HepG2 (cell line): Measurements from ENCODE around the gene OBSL1. TPM values are rescaled to one million over a fixed set of nuclear protein-coding genes. Genes with fewer than 3 reads are reported as not detected.

ENCODE experiments used
- ATAC-seq: fragments of 200-7000 bp; cut with Tn5 transposase; 3 replicates; pipeline ENCODE4 v1.9.1; 2020; ENCODE audit warnings: mild to moderate bottlenecking, moderate library complexity
- BruUV-seq: library from RNA; stranded (reverse); fragments of 400-500 nt; replicated peaks from 2 replicates; lab custom pipeline; 2021; lab: Mats Ljungman, UMichigan
- CTCF ChIA-PET: fragments of 300-600 bp; formaldehyde crosslinking; extraction: SDS; loops from one replicate; lab custom pipeline; 2021; ENCODE audit warnings: low total read pairs, inconsistent platforms, low intra/inter-chr PET ratio; lab: Yijun Ruan, JAX
- POLR2A ChIA-PET: fragments of 350-600 bp; sonication (Branson Sonifier 250); formaldehyde crosslinking; loops from one replicate; lab custom pipeline; 2020; ENCODE audit warnings: antibody characterized with exemption, inconsistent platforms; lab: Yijun Ruan, JAX
- DNase-seq: peaks from one replicate; pipeline ENCODE4 v3.0.0-alpha.2; 2015; ENCODE audit warnings: low spot score
- FAIRE-seq: peaks from 3 replicates; lab custom pipeline; 2011; peaks lifted over from hg19 to GRCh38; lab: Jason Lieb, UNC
- H2AFZ ChIP-seq: one replicate; pipeline ENCODE4 v1.6.1; 2011; ENCODE audit warnings: low read length, inconsistent platforms
- H3K27ac ChIP-seq: fragments of 300-600 bp; 3 replicates; pipeline ENCODE4 v1.8.0; 2011; ENCODE audit warnings: mixed run types, mild to moderate bottlenecking, mixed read lengths, low read length, inconsistent platforms; ENCODE audit not compliant: insufficient read depth; ENCODE audit errors: extremely low read length
- H3K27me3 ChIP-seq, 2 experiments: fragments of 200-600 bp in 1 of 2; 2 replicates in 1 of 2; 3 replicates in 1 of 2; pipeline versions ENCODE4 v1.6.0 to v1.8.0; 2011; ENCODE audit warnings: low read length in 2 of 2, mild to moderate bottlenecking in 2 of 2, moderate library complexity in 2 of 2, inconsistent platforms in 1 of 2; ENCODE audit not compliant: insufficient read depth in 2 of 2, control insufficient read depth in 1 of 2
- H3K36me3 ChIP-seq, 2 experiments: fragments of 200-600 bp in 1 of 2; replicated peaks in 1 of 2; 2 replicates in 1 of 2; 3 replicates in 1 of 2; pipeline versions ENCODE4 v1.5.1 to v1.8.0; 2011; ENCODE audit warnings: low read length in 2 of 2, inconsistent platforms in 1 of 2; ENCODE audit not compliant: insufficient read depth in 2 of 2, control insufficient read depth in 1 of 2
- H3K4me1 ChIP-seq: 2 replicates; pipeline ENCODE4 v1.5.1; 2012; ENCODE audit warnings: low read length, inconsistent platforms; ENCODE audit not compliant: insufficient read depth
- H3K4me2 ChIP-seq: 2 replicates; pipeline ENCODE4 v1.6.0; 2011; ENCODE audit warnings: low read depth, low read length, inconsistent platforms
- H3K4me3 ChIP-seq, 3 experiments: fragments of 200-600 bp in 1 of 3; sonication (generic), shearing (Covaris generic) in 1 of 3; replicated peaks in 1 of 3; 2 replicates each; pipeline ENCODE4 v1.5.1; 2011 to 2016; ENCODE audit warnings: low read length in 3 of 3, inconsistent platforms in 2 of 3, low read depth in 2 of 3, mild to moderate bottlenecking in 2 of 3, control low read depth in 1 of 3, mixed read lengths in 1 of 3; ENCODE audit not compliant: insufficient read depth in 1 of 3
- H3K79me2 ChIP-seq: one replicate; pipeline ENCODE4 v1.6.1; 2011; ENCODE audit warnings: low read length, inconsistent platforms; ENCODE audit not compliant: insufficient read depth
- H3K9ac ChIP-seq: 2 replicates; pipeline ENCODE4 v1.6.0; 2011; ENCODE audit warnings: mild to moderate bottlenecking, low read depth, low read length, inconsistent platforms; ENCODE audit not compliant: insufficient read depth
- H3K9me3 ChIP-seq: 2 replicates; pipeline ENCODE4 v1.5.1; 2012; ENCODE audit warnings: mild to moderate bottlenecking, low read length
- H4K20me1 ChIP-seq: 2 replicates; pipeline ENCODE4 v1.6.0; 2011; ENCODE audit warnings: inconsistent platforms, mild to moderate bottlenecking, low read length, moderate library complexity; ENCODE audit not compliant: insufficient read depth
- ARNTL ChIP-seq: sonication (generic); formaldehyde crosslinking; IDR thresholded peaks from 2 replicates; pipeline ENCODE4 v1.4.0; 2020; ENCODE audit warnings: mild to moderate bottlenecking, missing genetic modification reagents
- DR1 ChIP-seq: sonication (generic); formaldehyde crosslinking; IDR thresholded peaks from 2 replicates; pipeline ENCODE4 v1.8.0; 2021; ENCODE audit warnings: mild to moderate bottlenecking, missing genetic modification reagents, inconsistent platforms
- SPEN ChIP-seq: sonication (generic); formaldehyde crosslinking; IDR thresholded peaks from 2 replicates; pipeline ENCODE4 v1.5.1; 2020; ENCODE audit warnings: low read depth, mild to moderate bottlenecking, missing genetic modification reagents
- ZMYM3 ChIP-seq: sonication (generic); formaldehyde crosslinking; IDR thresholded peaks from 2 replicates; pipeline ENCODE4 v1.5.1; 2020; ENCODE audit warnings: mild to moderate bottlenecking, missing genetic modification reagents
- ZNF12 ChIP-seq: sonication (generic); formaldehyde crosslinking; IDR thresholded peaks from 2 replicates; pipeline ENCODE4 v1.5.0; 2020; ENCODE audit warnings: missing genetic modification reagents
- ZNF747 ChIP-seq: sonication (generic); formaldehyde crosslinking; IDR thresholded peaks from 2 replicates; pipeline ENCODE4 v1.8.1; 2023; ENCODE audit warnings: missing genetic modification reagents, mild to moderate bottlenecking, borderline replicate concordance
- WGBS: methylation state at CpG from one replicate; pipeline ENCODE4 v1.1.6; 2017; ENCODE audit warnings: low lambda C conversion rate; 5-methylcytosine and 5-hydroxymethylcytosine counted together
- in situ Hi-C: cut with HindIII; loops from 2 replicates; pipeline ENCODE4 v1.10.0; 2017; ENCODE audit warnings: low pct_unique_long_range_greater_than_20kb; ENCODE audit not compliant: extremely low pct_ligation_motif_present
- intact Hi-C: fragments of 100-400 bp; cut with micrococcal nuclease; formaldehyde crosslinking; loops from one replicate; pipeline ENCODE4 v1.10.0; 2022; ENCODE audit not compliant: unreplicated experiment
- polyA plus RNA-seq, 8 experiments: library from polyadenylated mRNA; depleted of rRNA in 3 of 8; stranded (reverse) in 7 of 8; unstranded in 1 of 8; fragments of >200 nt; fragmentation: Illumina TruSeq in 4 of 8; extraction: Trizol in 4 of 8; gene quantifications; 2 replicates each; pipeline versions ENCODE4 v1.2.1 to v1.2.3, GENCODE V29; 2011 to 2016; ENCODE audit warnings: low read depth in 4 of 8, missing spikeins in 1 of 8, mixed read lengths in 1 of 8; ENCODE audit not compliant: insufficient read depth in 1 of 8
- total RNA-seq, 5 experiments: library from RNA; depleted of rRNA; stranded (reverse); fragments of >200 nt; fragmentation: Illumina TruSeq; extraction: Trizol; gene quantifications; 2 replicates each; pipeline ENCODE4 v1.2.3, GENCODE V29; 2016; ENCODE audit warnings: low read depth in 1 of 5

Gene OBSL1
- total and polyA plus RNA-seq, 2 of the 13 experiments (the other 11 are each of a cell fraction or from before 2014, with no cell fraction given): 86.7 to 218 TPM

GRCh38 chr2:219592736-219593135, 21.4 kb upstream of the OBSL1 start:
- no peaks in the 10 kb centered on the region for H3K9me3 ChIP-seq
- in situ Hi-C loops: no loop called here
- no peak for DNase-seq
- no peak for FAIRE-seq
- ChIA-PET CTCF (no interaction called here), POLR2A (interaction anchor here (1.2 kb wide), 1 partner anchor 21 kb away, joined by 3 read pairs; the partner anchor contains the start of gene OBSL1)
- peak overlapping the region; percentile 31 for H2AFZ ChIP-seq
- intact Hi-C loops: no loop called here
- H3K27me3 ChIP-seq: no peaks in the 10 kb centered on the region; a peak in 1 of 5 replicates
- no peak overlapping the region for H3K9ac ChIP-seq
- no TSS peak for BruUV-seq
- H4K20me1 ChIP-seq: no peaks in the 10 kb centered on the region
- WGBS: 75% methylated on average over 6 of the region's 6 CpGs
- no peaks in the 10 kb centered on the region for H3K79me2 ChIP-seq
- H3K27ac ChIP-seq: no peak overlapping the region
- TF ChIP-seq ZNF747 (CRISPR knock-in tag) (no peak), DR1 (CRISPR knock-in tag) (no peak), ARNTL (CRISPR knock-in tag) (no peak), ZMYM3 (no peak)
- H3K36me3 ChIP-seq: no peaks in the 10 kb centered on the region
- H3K4me3 ChIP-seq: no peak overlapping the region
- ATAC-seq: no peak
- H3K4me1 ChIP-seq: peaks cover 60% of the 10 kb centered on the region
- H3K4me2 ChIP-seq: no peak overlapping the region; the same call in 1 of the 2 replicates

- DNase-seq (no peak), ATAC-seq (no peak), FAIRE-seq (no peak)
- Histone ChIP-seq H3K4me3 (no peak overlapping the region), H3K9ac (no peak overlapping the region), H3K4me1 (peaks cover 63% of the 10 kb centered on the region), H3K36me3 (no peaks in the 10 kb centered on the region), H3K27ac (no peak overlapping the region), H3K79me2 (no peaks in the 10 kb centered on the region), H2AFZ (no peak overlapping the region), H3K9me3 (no peaks in the 10 kb centered on the region), H4K20me1 (no peaks in the 10 kb centered on the region), H3K4me2 (no peak overlapping the region), H3K27me3 (no peaks in the 10 kb centered on the region)
- in situ Hi-C loops: no loop called here
- POLR2A ChIA-PET: interaction anchor here (1.5 kb wide), 1 partner anchor 20 kb away, joined by 9 read pairs; the partner anchor contains the start of gene OBSL1
- CTCF ChIA-PET: no interaction called here
- BruUV-seq: no TSS peak
- 54% methylated on average over 4 of the region's 4 CpGs for WGBS
- TF ChIP-seq ZNF12 (peak; percentile 99), SPEN (no peak)
- intact Hi-C loops: no loop called here
Measured at GRCh38 chr2:219591091-219591490, 19.8 kb upstream of the OBSL1 start.
